IMR-90 (cell line): ENCODE measurements around the gene BTBD18. TPM values are rescaled to one million over a fixed set of nuclear protein-coding genes. Genes with fewer than 3 reads are reported as not detected.

ENCODE experiments used
- ATAC-seq: fragments of 200-7000 bp; cut with Tn5 transposase; 2 replicates; pipeline ENCODE4 v1.9.1; 2020; ENCODE audit warnings: low read depth, mild to moderate bottlenecking, moderate library complexity
- BruUV-seq: library from RNA; stranded (reverse); fragments of 400-500 nt; replicated peaks from 2 replicates; lab custom pipeline; 2021; lab: Mats Ljungman, UMichigan
- CTCF ChIA-PET: fragments of 300-600 bp; formaldehyde crosslinking; extraction: SDS; loops from one replicate; lab custom pipeline; 2021; ENCODE audit warnings: antibody characterized with exemption; lab: Yijun Ruan, JAX
- POLR2A ChIA-PET: fragments of 300-600 bp; sonication (Branson Sonifier 250); formaldehyde crosslinking; loops from one replicate; lab custom pipeline; 2022; ENCODE audit warnings: antibody characterized with exemption; ENCODE audit not compliant: unreplicated experiment; lab: Charles Lee
- DNase-seq: peaks from one replicate; pipeline ENCODE4 v3.0.0; 2013
- H2AFZ ChIP-seq: replicated peaks from 2 replicates; pipeline ENCODE3; 2013; ENCODE audit warnings: low read length, mild to moderate bottlenecking; ENCODE audit not compliant: poor library complexity
- H2AK5ac ChIP-seq: 2 replicates; pipeline ENCODE4 v1.6.1; 2013; ENCODE audit warnings: low read depth, low read length, inconsistent platforms
- H2AK9ac ChIP-seq: replicated peaks from 2 replicates; pipeline ENCODE3; 2013; ENCODE audit warnings: mild to moderate bottlenecking, low read depth, low read length, moderate library complexity; ENCODE audit not compliant: poor library complexity
- H2BK120ac ChIP-seq: 2 replicates; pipeline ENCODE4 v1.6.1; 2013; ENCODE audit warnings: low read depth, low read length, inconsistent platforms
- H2BK15ac ChIP-seq: 3 replicates; pipeline ENCODE4 v1.6.1; 2013; ENCODE audit warnings: low read depth, low read length, inconsistent platforms
- H2BK20ac ChIP-seq: 2 replicates; pipeline ENCODE4 v1.6.1; 2013; ENCODE audit warnings: low read depth, mild to moderate bottlenecking, inconsistent platforms, low read length, moderate library complexity
- H2BK5ac ChIP-seq: 2 replicates; pipeline ENCODE4 v1.6.1; 2013; ENCODE audit warnings: mild to moderate bottlenecking, low read depth, low read length, inconsistent platforms; ENCODE audit not compliant: poor library complexity, severe bottlenecking
- H3K14ac ChIP-seq: replicated peaks from 2 replicates; pipeline ENCODE4 v1.6.1; 2013; ENCODE audit warnings: low read depth, low read length, inconsistent platforms
- H3K18ac ChIP-seq: 2 replicates; pipeline ENCODE4 v1.6.1; 2013; ENCODE audit warnings: low read depth, low read length, control low read depth
- H3K23ac ChIP-seq: 2 replicates; pipeline ENCODE4 v1.6.1; 2013; ENCODE audit warnings: low read depth, low read length, inconsistent platforms
- H3K27ac ChIP-seq: 2 replicates; pipeline ENCODE4 v1.5.1; 2013; ENCODE audit warnings: mild to moderate bottlenecking, control low read depth, low read length; ENCODE audit not compliant: insufficient read depth
- H3K27me3 ChIP-seq: 2 replicates; pipeline ENCODE4 v1.6.1; 2013; ENCODE audit warnings: low read length; ENCODE audit not compliant: control insufficient read depth, insufficient read depth
- H3K36me3 ChIP-seq: 2 replicates; pipeline ENCODE4 v1.6.1; 2013; ENCODE audit warnings: low read length, mixed read lengths; ENCODE audit not compliant: control insufficient read depth, insufficient read depth
- H3K4ac ChIP-seq: 2 replicates; pipeline ENCODE4 v1.6.1; 2013; ENCODE audit warnings: low read depth, low read length, inconsistent platforms
- H3K4me1 ChIP-seq: 2 replicates; pipeline ENCODE4 v1.6.1; 2013; ENCODE audit warnings: low read length, mixed read lengths; ENCODE audit not compliant: control insufficient read depth, insufficient read depth
- H3K4me2 ChIP-seq: 2 replicates; pipeline ENCODE4 v1.6.1; 2013; ENCODE audit warnings: low read depth, mild to moderate bottlenecking, control low read depth, low read length, moderate library complexity
- H3K4me3 ChIP-seq: 2 replicates; pipeline ENCODE4 v1.5.1; 2013; ENCODE audit warnings: low read depth, mild to moderate bottlenecking, control low read depth, low read length, moderate library complexity; ENCODE audit not compliant: insufficient read depth
- H3K56ac ChIP-seq: 2 replicates; pipeline ENCODE4 v1.6.1; 2013; ENCODE audit warnings: low read length, inconsistent platforms; ENCODE audit not compliant: insufficient read depth; ENCODE audit errors: extremely low read depth
- H3K79me1 ChIP-seq, 2 experiments: 2 replicates each; pipeline ENCODE4 v1.6.1; 2013; ENCODE audit warnings: low read length in 2 of 2, inconsistent platforms in 1 of 2, low read depth in 1 of 2
- H3K9ac ChIP-seq: 2 replicates; pipeline ENCODE4 v1.6.1; 2013; ENCODE audit warnings: low read depth, low read length, control low read depth
- H3K9me1 ChIP-seq: 2 replicates; pipeline ENCODE4 v1.6.1; 2013; ENCODE audit warnings: low read length, inconsistent platforms; ENCODE audit not compliant: insufficient read depth
- H3K9me3 ChIP-seq: 2 replicates; pipeline ENCODE4 v1.6.1; 2013; ENCODE audit warnings: low read length; ENCODE audit not compliant: control insufficient read depth, insufficient read depth
- H4K20me1 ChIP-seq: 2 replicates; pipeline ENCODE4 v1.6.1; 2013; ENCODE audit warnings: low read length, inconsistent platforms; ENCODE audit not compliant: insufficient read depth
- H4K5ac ChIP-seq: 2 replicates; pipeline ENCODE4 v1.6.1; 2013; ENCODE audit warnings: mild to moderate bottlenecking, low read depth, low read length, control low read depth
- H4K8ac ChIP-seq, 2 experiments: 2 replicates each; pipeline ENCODE4 v1.6.1; 2013; ENCODE audit warnings: low read depth in 2 of 2, low read length in 2 of 2, control low read depth in 1 of 2, inconsistent platforms in 1 of 2
- H4K91ac ChIP-seq: 2 replicates; pipeline ENCODE4 v1.6.1; 2013; ENCODE audit warnings: low read depth, low read length, inconsistent platforms; ENCODE audit not compliant: insufficient read depth
- BHLHE40 ChIP-seq: fragments of 150-350 bp; IDR thresholded peaks from 2 replicates; pipeline ENCODE4 v1.6.1; 2016; ENCODE audit warnings: mild to moderate bottlenecking, low read depth, low read length
- CEBPB ChIP-seq: IDR thresholded peaks from 2 replicates; pipeline ENCODE4 v1.6.1; 2012; ENCODE audit warnings: low read depth, low read length, improper control_type of control experiment
- CHD1 ChIP-seq: IDR thresholded peaks from 2 replicates; pipeline ENCODE4 v1.6.1; 2012; ENCODE audit warnings: low read depth, low read length, improper control_type of control experiment
- FOS ChIP-seq: fragments of 150-350 bp; IDR thresholded peaks from 2 replicates; pipeline ENCODE4 v1.6.1; 2016; ENCODE audit warnings: low read depth, low read length
- MAZ ChIP-seq: IDR thresholded peaks from 2 replicates; pipeline ENCODE4 v1.6.1; 2012; ENCODE audit warnings: low read depth, mild to moderate bottlenecking, low read length, improper control_type of control experiment, moderate library complexity, borderline replicate concordance
- MXI1 ChIP-seq: IDR thresholded peaks from 2 replicates; pipeline ENCODE4 v1.6.1; 2012; ENCODE audit warnings: low read depth, mild to moderate bottlenecking, low read length, moderate library complexity, borderline replicate concordance
- NFE2L2 ChIP-seq: fragments of 150-350 bp; IDR thresholded peaks from 2 replicates; pipeline ENCODE4 v1.6.1; 2016; ENCODE audit warnings: low read depth, mild to moderate bottlenecking, low read length
- POLR2A ChIP-seq: IDR thresholded peaks from 2 replicates; pipeline ENCODE4 v1.6.1; 2012; ENCODE audit warnings: mild to moderate bottlenecking, low read depth, low read length
- RAD21 ChIP-seq: IDR thresholded peaks from 2 replicates; pipeline ENCODE4 v1.6.1; 2012; ENCODE audit warnings: low read length, improper control_type of control experiment
- RCOR1 ChIP-seq: IDR thresholded peaks from 2 replicates; pipeline ENCODE4 v1.6.1; 2012; ENCODE audit warnings: mild to moderate bottlenecking, low read length, improper control_type of control experiment; ENCODE audit not compliant: insufficient replicate concordance
- RFX5 ChIP-seq: IDR thresholded peaks from 2 replicates; pipeline ENCODE4 v1.8.0; 2012; ENCODE audit warnings: low read depth, mild to moderate bottlenecking, low read length, moderate library complexity
- SMC3 ChIP-seq: fragments of 150-350 bp; IDR thresholded peaks from 2 replicates; pipeline ENCODE4 v1.6.1; 2016; ENCODE audit warnings: low read depth, mild to moderate bottlenecking, antibody characterized with exemption, low read length, moderate library complexity
- USF2 ChIP-seq: fragments of 150-350 bp; IDR thresholded peaks from 2 replicates; pipeline ENCODE4 v1.6.1; 2017; ENCODE audit warnings: mild to moderate bottlenecking, antibody characterized with exemption, low read length, low read depth
- WGBS, 2 experiments: methylation state at CpG; one replicate each; pipeline versions ENCODE4 v1.1.5 to v1.1.7; 2013; ENCODE audit warnings: missing lambda C conversion rate in 2 of 2; ENCODE audit not compliant: insufficient read length in 1 of 2; ENCODE audit errors: extremely low coverage in 2 of 2; 5-methylcytosine and 5-hydroxymethylcytosine counted together
- dilution Hi-C: fragments of 300-500 bp; cut with HindIII; formaldehyde crosslinking; loops from one replicate; pipeline ENCODE4 v1.14.3; 2018; ENCODE audit warnings: low sequenced_read_pairs; ENCODE audit not compliant: unreplicated experiment
- in situ Hi-C: fragments of 300-500 bp; cut with MboI; formaldehyde crosslinking; loops from 3 replicates; pipeline ENCODE4 v1.14.3; 2019; ENCODE audit warnings: low sequenced_read_pairs, inconsistent platforms, mixed read lengths
- intact Hi-C: fragments of 100-400 bp; cut with micrococcal nuclease; formaldehyde crosslinking; loops from 2 replicates; pipeline ENCODE4 v1.10.0; 2022
- polyA plus RNA-seq, 3 experiments: library from polyadenylated mRNA; depleted of rRNA; stranded (reverse); fragments of >200 nt; gene quantifications; 2 replicates each; pipeline ENCODE4 v1.2.3, GENCODE V29; 2012; ENCODE audit warnings: low replicate concordance in 1 of 3
- total RNA-seq: library from RNA; depleted of rRNA; stranded (reverse); fragments of >200 nt; gene quantifications from 2 replicates; pipeline ENCODE4 v1.2.3, GENCODE V29; 2012
- TF ChIP-seq, protein P1 (sequence below): fragments of 150-350 bp; IDR thresholded peaks from 2 replicates; pipeline ENCODE4 v1.6.1; 2016; ENCODE audit warnings: low read depth, mild to moderate bottlenecking, low read length, moderate library complexity, borderline replicate concordance
- TF ChIP-seq, protein P2 (sequence below): conservative IDR thresholded peaks from 2 replicates; pipeline ENCODE4 v1.5.1; 2012; ENCODE audit warnings: mild to moderate bottlenecking, low read depth, low read length, improper control_type of control experiment

Gene BTBD18
- total and polyA plus RNA-seq, 2 of the 4 experiments (the other 2 are of a cell fraction), result not detected

DNA sequence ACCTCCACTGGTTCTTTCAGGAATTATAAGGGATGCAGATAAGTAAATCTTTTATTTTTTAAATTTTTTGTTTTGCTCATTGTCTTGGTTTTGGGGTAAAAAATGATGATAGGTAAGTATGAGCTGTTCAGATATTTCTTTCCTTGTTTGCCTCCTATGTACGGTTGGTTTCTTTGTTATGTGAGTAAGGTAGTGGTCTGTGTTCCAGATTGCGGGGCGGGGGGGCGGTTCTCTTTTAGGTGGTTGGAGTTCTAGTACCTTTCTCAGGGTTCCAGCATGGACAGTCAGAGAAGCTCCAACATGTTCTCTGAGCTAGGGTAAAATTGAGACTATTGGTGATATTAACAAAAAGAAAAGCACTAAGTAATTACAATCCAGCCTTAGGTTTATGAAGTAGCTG, 12.4 kb upstream of the BTBD18 start:
- Histone ChIP-seq H3K56ac (no peak overlapping the region), H3K23ac (peak overlapping the region; percentile 95; the same call in 1 of the 2 replicates), H4K91ac (peak overlapping the region; percentile 26; the same call in 1 of the 2 replicates), H2AK9ac (no peak overlapping the region), H4K5ac (no peak overlapping the region), H2AK5ac (no peak overlapping the region), H2BK120ac (no peak overlapping the region), H2AFZ (no peak overlapping the region), H2BK15ac (no peak overlapping the region), H2BK20ac (no peak overlapping the region), H3K9me3 (no peaks in the 10 kb centered on the region), H3K14ac (peak overlapping the region; percentile 86), H3K18ac (no peak overlapping the region), H3K9me1 (0 out of 2 replicates have a peak, but pooled peaks cover 6% of the 10 kb centered on the region), H3K4me3 (peak overlapping the region; percentile 99), H2BK5ac (peak overlapping the region; percentile 97), H3K27ac (peak overlapping the region; percentile 56; the same call in 1 of the 2 replicates), H3K79me1 (peaks cover 0 to 31% of the 10 kb centered on the region in 2 experiments; a peak in 2 of 4 replicates), H3K9ac (peak overlapping the region; percentile 100), H3K27me3 (no peaks in the 10 kb centered on the region), H3K4ac (peak overlapping the region; percentile 75; the same call in 1 of the 2 replicates), H3K36me3 (peaks cover 4% of the 10 kb centered on the region), H3K4me2 (peak overlapping the region; percentile 99), H4K8ac (no peak overlapping the region), H3K4me1 (peaks cover 8% of the 10 kb centered on the region), H4K20me1 (peaks cover 55% of the 10 kb centered on the region)
- WGBS, 2 experiments, result no CpG with 5 or more reads among the region's 4 CpGs
- CTCF ChIA-PET, result interaction anchor here (1.5 to 2.0 kb wide), 2 partner anchors 15 to 37 kb away, joined by 5 to 8 read pairs; no protein-coding TSS in a partner anchor
- dilution Hi-C loops (no loop called here), intact Hi-C loops (loop anchor here (5.0 kb wide), 3 partner anchors 293 to 748 kb away; no protein-coding TSS in a partner anchor), in situ Hi-C loops (no loop called here)
- TF ChIP-seq POLR2A (no peak), CHD1 (no peak), MXI1 (no peak), FOS (no peak), MAZ (no peak), USF2 (no peak), RCOR1 (no peak), CEBPB (no peak), SMC3 (no peak), BHLHE40 (no peak), RFX5 (no peak), NFE2L2 (no peak), RAD21 (no peak)
- TF ChIP-seq, protein P1, sequence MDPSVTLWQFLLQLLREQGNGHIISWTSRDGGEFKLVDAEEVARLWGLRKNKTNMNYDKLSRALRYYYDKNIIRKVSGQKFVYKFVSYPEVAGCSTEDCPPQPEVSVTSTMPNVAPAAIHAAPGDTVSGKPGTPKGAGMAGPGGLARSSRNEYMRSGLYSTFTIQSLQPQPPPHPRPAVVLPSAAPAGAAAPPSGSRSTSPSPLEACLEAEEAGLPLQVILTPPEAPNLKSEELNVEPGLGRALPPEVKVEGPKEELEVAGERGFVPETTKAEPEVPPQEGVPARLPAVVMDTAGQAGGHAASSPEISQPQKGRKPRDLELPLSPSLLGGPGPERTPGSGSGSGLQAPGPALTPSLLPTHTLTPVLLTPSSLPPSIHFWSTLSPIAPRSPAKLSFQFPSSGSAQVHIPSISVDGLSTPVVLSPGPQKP, result no peak
- TF ChIP-seq, protein P2, sequence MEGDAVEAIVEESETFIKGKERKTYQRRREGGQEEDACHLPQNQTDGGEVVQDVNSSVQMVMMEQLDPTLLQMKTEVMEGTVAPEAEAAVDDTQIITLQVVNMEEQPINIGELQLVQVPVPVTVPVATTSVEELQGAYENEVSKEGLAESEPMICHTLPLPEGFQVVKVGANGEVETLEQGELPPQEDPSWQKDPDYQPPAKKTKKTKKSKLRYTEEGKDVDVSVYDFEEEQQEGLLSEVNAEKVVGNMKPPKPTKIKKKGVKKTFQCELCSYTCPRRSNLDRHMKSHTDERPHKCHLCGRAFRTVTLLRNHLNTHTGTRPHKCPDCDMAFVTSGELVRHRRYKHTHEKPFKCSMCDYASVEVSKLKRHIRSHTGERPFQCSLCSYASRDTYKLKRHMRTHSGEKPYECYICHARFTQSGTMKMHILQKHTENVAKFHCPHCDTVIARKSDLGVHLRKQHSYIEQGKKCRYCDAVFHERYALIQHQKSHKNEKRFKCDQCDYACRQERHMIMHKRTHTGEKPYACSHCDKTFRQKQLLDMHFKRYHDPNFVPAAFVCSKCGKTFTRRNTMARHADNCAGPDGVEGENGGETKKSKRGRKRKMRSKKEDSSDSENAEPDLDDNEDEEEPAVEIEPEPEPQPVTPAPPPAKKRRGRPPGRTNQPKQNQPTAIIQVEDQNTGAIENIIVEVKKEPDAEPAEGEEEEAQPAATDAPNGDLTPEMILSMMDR, result no peak
- BruUV-seq, result no TSS peak
- no peak for ATAC-seq
- DNase-seq, result no peak
- POLR2A ChIA-PET, result interaction anchor here (0.6 to 1.4 kb wide), 5 partner anchors 15 to 263 kb away, joined by 3 to 7 read pairs (median 5); no protein-coding TSS in a partner anchor
